HG03045 (cell line): ENCODE data around the gene CDC42EP1.
"Not testable (repeated sequence)": the region's sequence is repeated elsewhere in the genome, so short reads cannot be mapped to it uniquely, and the experiment has no call there.

ENCODE experiments used
- ATAC-seq: cut with Tn5 transposase; IDR thresholded peaks from one replicate; pipeline ENCODE4 v1.9.1; 2021; ENCODE audit warnings: mild to moderate bottlenecking, moderate library complexity; ENCODE audit not compliant: unreplicated experiment

Gene CDC42EP1

DNA sequence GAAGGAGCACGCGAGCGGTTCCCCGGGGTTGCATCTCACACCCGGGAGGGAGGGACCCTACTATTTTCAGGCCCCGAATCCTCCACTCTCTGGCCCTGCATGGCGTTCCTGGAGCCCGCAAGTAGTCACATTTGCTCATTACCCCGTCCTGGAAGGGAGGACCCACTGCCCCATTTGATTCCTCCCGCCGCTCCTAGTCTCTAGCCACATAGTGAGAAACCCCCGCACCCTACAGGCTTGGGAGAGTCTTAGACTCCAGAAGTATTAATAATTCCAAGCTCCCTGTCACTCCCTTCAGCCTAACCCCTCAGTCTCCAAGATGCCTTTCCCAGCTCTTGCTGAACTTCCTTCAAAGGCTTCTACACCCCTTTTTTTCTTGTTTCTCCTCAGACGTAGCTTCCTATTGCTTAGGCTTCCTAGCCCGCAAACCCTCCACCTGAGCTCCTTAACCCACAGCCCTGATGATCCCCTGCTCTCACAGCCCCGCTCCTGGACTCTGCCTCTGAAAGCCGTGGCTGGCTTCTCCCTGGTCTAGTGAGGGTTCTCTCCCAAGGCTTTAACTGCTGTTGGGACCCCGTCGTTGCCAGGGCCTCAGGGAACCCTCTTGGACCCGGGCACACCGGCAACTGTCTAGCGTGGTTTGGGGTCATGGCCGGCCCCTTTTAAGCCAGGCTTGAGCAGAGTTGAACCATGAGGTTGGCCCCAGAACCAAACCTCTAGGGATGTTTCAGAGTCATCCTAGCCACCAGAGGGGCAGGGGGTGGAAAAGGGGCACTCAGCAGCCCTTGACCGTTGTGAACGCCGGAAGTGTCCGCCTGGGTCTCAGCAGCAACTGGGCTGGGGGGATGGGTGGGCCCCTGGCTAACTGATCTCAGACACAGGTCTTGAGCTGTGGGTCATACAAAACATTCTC, 49.2 kb downstream of the CDC42EP1 start:
- ATAC-seq, result no peak

DNA sequence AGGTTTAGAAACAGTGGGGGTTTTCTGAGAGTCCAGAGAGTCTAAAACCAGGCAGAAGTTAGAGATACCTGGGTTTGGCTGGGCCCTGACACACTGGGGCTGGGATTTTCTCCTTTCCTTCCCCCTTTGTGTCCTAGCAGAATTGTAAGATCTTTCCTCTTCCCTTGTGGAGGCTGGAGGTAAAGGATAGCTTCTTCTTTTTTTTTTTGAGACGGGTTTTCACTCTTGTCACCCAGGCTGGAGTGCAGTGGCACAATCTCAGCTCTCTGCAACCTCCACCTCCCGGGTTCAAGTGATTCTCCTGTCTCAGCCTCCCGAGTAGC, 49.8 kb downstream of the CDC42EP1 start:
- ATAC-seq, result not testable (repeated sequence)

DNA sequence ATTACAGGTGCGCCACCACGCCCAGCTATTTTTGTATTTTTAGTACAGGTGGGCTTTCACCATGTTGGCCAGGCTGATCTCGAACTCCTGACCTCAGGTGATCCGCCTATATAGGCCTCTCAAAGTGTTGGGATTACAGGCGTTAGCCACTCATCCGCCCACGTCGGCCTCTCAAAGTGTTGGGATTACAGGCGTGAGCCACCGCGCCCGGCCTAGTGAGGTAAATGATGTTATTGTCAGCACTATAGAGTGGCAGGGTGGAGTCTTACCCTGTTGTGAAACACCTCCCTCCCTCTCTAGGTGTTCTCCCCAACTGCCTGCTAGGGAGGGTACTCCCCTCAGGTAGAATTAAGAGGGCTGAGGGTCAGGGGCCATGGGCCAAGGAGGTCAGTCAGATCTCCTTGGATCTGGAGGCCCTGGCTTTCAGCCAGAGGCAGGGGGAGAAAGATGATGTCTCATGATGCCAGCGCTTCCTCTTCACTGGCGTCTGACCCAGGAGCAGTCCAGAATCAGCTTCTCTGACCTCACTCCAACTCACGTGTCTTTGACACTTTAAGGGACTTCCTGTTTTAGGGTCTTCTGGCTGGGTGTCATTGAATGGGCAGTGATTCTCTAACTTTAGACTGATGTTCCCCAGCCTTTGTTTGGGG, 50.3 kb downstream of the CDC42EP1 start:
- no peak for ATAC-seq

DNA sequence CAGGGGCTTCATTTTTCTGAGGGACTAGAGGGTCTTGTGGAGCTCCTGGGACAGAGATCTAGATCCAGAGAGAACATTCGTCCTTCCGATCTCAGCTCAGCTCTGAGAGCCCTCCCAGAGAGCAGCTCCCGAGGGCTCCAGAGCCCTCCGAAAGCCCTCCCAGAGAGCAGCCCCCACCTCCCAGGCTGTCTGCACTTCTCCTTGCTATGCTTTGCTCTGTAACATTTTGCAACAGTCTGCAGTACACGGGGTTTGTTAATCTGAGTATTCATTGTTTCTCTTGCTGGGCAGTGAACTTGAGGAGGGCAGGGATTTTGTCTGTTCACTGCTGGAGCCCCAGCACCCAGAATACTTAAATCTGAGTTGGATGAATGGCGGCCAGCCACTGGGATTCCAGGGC, 50.9 kb downstream of the CDC42EP1 start:
- no peak for ATAC-seq

DNA sequence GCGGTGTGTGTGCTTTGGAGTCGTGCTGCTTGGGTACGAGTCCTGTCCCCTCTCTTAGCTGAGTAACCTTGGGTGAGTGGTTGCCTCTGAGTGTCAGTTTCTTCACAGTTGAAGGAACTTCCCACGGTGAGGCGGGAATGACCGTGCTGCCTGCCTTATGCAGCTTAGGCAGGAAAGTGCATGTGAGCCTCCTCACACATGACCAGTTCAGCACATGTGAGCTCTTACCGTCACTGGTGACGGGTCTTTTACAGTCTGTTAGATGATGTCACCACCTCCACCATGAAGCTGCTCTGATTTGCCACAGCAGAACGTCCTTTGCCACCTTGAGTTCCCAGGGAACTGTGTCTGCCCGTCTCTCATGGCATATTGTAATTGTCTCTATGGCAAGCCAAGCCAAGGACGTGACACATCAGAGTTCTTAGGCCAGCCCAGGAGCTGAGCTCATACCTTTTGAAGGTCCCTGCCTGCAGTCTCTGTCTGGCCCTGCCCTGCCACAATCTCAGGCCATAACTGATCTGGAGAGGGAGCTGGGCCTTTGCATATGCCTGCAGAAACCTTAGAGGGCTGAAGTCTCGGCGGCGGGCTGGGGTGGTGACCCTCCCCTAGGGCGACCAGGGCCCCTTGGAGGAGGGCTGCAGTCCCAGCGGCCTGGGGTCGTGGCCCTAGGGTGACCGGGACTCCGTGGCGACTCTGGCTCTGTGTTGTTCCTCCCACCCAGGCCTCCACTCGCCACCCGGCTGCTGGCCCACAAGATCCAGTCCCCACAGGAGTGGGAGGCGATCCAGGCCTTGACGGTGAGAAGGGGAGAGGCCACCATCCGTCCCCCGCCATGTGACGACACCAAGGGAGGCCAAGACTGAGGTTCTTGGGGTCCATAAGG, 56.2 kb downstream of the CDC42EP1 start:
- ATAC-seq, result no peak

DNA sequence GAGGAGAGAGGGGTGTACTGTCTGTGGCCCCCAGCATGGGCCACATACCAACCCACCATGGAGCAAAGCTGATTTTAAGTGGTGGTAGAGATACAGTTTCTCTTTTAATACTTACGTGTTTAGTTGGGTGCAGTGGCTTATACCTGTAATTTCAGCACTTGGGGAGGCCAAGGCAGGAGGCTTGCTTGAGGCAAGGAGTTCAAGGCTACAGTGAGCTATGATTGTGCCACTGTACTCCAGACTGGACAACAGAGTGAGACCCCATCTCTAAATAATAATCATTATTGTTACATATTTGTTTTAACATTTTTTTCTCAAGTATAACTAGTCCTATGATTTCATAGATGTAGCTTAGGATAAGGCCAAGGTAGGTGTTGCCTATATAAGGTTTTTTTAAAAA, 57.2 kb downstream of the CDC42EP1 start:
- ATAC-seq, result no peak

DNA sequence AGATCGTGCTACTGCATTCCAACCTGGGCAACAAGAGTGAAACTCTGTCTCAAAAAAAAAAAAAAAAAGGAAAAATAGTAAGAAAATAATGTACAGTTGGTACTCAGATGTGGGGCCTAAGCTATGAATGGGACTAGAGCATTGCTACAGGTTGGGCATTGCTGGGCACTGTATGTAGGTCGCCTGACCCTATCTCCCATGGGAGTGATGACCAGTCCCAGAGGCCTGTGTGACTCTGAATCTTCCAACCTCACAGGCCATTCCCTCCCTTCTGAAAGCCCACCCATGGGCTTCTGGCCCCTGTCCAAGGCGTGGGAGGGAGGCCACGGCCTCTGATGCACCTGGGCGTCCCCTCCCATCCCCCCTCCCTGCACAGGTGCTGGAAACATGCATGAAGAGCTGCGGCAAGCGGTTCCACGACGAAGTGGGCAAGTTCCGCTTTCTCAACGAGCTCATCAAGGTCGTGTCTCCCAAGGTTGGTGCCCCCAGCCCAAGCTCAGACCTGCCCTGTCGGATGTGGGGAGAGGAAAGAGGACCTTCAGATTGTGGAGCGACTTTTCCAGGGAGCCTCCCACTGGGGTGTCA, 57.9 kb downstream of the CDC42EP1 start:
- ATAC-seq, result no peak

DNA sequence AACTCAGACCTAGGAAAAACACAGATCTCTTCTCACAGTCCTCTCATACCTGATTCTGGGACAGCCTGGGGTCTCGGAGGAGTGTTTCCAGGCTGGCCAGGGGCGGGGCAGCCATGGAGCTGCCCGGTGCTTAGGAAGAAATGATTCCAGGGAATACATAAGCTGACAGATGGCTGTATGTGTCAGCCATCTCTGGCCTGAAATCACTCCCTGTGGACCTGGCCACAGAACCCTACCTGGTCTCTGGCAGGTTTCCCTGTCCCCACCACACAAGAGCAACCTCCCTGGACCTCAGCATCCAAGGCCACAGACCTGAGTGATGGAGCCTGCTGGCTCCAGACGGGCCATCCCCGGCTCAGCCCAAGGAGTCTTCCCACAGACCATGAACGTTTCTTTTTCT, 58.4 kb downstream of the CDC42EP1 start:
- no peak for ATAC-seq
